Measurements from ENCODE around the gene KCNMA1. TPM values are rescaled to one million over a fixed set of nuclear protein-coding genes. Genes with fewer than 3 reads are reported as not detected.
A peak's percentile ranks its signal among the peaks of the same experiment; 100 is the strongest.

Gene KCNMA1
- polyA plus RNA-seq, 1 donor from 2014 or later, result 60.8 TPM

DNA sequence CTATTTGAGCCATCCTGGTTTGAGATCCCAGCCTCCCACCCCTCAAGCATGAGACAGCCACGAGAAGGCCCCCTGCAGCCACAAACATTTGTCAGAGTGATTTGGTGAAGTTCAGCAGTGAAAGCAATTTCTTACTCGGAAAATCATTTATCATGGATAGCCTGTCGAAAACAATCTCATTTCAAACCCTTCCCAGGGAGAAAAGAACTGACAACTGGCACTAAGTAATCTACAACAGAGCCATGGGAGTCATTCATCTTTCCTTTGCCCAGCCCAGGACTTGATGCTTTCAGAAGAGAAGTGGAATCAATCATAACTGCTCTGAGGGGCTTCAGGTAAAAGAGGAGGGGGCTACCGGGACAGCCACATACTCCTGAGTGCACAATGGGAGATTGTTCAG is 411.2 kb downstream of the KCNMA1 start:
- no peaks in the 10 kb centered on the region for H3K9me2 ChIP-seq (ENCODE audit: insufficient read depth, low read length)
- no peaks in the 10 kb centered on the region for H3K27me3 ChIP-seq (ENCODE audit: insufficient read depth, low read depth, low read length)
- H4K20me1 ChIP-seq (ENCODE audit: insufficient read depth), result no peaks in the 10 kb centered on the region
- H3K27ac ChIP-seq (ENCODE audit: low read length), result peak overlapping the region; percentile 86
- H3F3A ChIP-seq (ENCODE audit: insufficient read depth, low read length, poor library complexity, severe bottlenecking), result no peaks in the 10 kb centered on the region
- peak; percentile 21 for TF ChIP-seq SMC3 (conservative IDR thresholded peaks at IDR 0.05; ENCODE audit: poor library complexity)
- peak; percentile 69 for TF ChIP-seq POLR2AphosphoS5 (IDR thresholded peaks at IDR 0.05)
- TF ChIP-seq, protein P1, sequence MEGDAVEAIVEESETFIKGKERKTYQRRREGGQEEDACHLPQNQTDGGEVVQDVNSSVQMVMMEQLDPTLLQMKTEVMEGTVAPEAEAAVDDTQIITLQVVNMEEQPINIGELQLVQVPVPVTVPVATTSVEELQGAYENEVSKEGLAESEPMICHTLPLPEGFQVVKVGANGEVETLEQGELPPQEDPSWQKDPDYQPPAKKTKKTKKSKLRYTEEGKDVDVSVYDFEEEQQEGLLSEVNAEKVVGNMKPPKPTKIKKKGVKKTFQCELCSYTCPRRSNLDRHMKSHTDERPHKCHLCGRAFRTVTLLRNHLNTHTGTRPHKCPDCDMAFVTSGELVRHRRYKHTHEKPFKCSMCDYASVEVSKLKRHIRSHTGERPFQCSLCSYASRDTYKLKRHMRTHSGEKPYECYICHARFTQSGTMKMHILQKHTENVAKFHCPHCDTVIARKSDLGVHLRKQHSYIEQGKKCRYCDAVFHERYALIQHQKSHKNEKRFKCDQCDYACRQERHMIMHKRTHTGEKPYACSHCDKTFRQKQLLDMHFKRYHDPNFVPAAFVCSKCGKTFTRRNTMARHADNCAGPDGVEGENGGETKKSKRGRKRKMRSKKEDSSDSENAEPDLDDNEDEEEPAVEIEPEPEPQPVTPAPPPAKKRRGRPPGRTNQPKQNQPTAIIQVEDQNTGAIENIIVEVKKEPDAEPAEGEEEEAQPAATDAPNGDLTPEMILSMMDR (IDR thresholded peaks at IDR 0.05; ENCODE audit: poor library complexity, severe bottlenecking), result no peak
- TF ChIP-seq, protein P2, sequence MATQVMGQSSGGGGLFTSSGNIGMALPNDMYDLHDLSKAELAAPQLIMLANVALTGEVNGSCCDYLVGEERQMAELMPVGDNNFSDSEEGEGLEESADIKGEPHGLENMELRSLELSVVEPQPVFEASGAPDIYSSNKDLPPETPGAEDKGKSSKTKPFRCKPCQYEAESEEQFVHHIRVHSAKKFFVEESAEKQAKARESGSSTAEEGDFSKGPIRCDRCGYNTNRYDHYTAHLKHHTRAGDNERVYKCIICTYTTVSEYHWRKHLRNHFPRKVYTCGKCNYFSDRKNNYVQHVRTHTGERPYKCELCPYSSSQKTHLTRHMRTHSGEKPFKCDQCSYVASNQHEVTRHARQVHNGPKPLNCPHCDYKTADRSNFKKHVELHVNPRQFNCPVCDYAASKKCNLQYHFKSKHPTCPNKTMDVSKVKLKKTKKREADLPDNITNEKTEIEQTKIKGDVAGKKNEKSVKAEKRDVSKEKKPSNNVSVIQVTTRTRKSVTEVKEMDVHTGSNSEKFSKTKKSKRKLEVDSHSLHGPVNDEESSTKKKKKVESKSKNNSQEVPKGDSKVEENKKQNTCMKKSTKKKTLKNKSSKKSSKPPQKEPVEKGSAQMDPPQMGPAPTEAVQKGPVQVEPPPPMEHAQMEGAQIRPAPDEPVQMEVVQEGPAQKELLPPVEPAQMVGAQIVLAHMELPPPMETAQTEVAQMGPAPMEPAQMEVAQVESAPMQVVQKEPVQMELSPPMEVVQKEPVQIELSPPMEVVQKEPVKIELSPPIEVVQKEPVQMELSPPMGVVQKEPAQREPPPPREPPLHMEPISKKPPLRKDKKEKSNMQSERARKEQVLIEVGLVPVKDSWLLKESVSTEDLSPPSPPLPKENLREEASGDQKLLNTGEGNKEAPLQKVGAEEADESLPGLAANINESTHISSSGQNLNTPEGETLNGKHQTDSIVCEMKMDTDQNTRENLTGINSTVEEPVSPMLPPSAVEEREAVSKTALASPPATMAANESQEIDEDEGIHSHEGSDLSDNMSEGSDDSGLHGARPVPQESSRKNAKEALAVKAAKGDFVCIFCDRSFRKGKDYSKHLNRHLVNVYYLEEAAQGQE (IDR thresholded peaks at IDR 0.05; ENCODE audit: borderline replicate concordance), result peak; percentile 75
- TF ChIP-seq RAD21 (conservative IDR thresholded peaks at IDR 0.05), result peak; percentile 15
- TF ChIP-seq MXI1 (conservative IDR thresholded peaks at IDR 0.05; ENCODE audit: poor library complexity, severe bottlenecking), result no peak
- TF ChIP-seq EZH2 (IDR thresholded peaks at IDR 0.05; ENCODE audit: borderline replicate concordance, insufficient read depth, low read length, poor library complexity, severe bottlenecking), result no peak
- no peak for TF ChIP-seq TAF1 (IDR thresholded peaks at IDR 0.05; ENCODE audit: low read depth)
- peak; percentile 93 for TF ChIP-seq EP300 (conservative IDR thresholded peaks at IDR 0.05; ENCODE audit: poor library complexity, severe bottlenecking)
- H3K9ac ChIP-seq (ENCODE audit: low read length), result peak overlapping the region; percentile 53
- peak overlapping the region; percentile 36 for H3K4me2 ChIP-seq (ENCODE audit: low read length)
- H3K4me3 ChIP-seq (ENCODE audit: low read length), result peak overlapping the region; percentile 44
- H3K79me2 ChIP-seq (replicated peaks; ENCODE audit: insufficient read depth, low read length), result no peaks in the 10 kb centered on the region
- H2AFZ ChIP-seq (ENCODE audit: low read depth, low read length), result no peak overlapping the region
- H3K36me3 ChIP-seq (ENCODE audit: insufficient read depth, low read length), result no peaks in the 10 kb centered on the region
- H3K9me3 ChIP-seq (ENCODE audit: low read length), result no peaks in the 10 kb centered on the region

DNA sequence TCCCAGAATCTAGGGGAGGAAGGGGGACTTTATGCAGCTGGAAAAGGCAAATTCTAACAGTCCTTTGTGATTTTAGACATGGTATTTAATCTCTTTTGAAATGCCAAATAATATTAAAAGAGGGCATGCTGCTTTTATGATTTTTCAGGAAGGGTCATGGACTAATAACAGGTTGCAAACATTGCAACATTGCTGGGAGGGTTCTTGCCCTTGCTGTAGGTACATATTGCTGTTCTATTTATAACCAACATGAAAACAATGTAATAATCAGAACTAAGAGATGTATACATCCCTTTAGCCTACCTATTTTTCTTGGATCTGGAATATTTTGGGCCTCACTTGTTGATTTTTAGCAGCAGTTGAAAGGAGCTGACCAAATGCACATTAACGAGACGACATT is 411.6 kb downstream of the KCNMA1 start:
- Histone ChIP-seq H3K9ac (ENCODE audit: low read length) (peak overlapping the region; percentile 53), H3K9me2 (ENCODE audit: insufficient read depth, low read length) (no peaks in the 10 kb centered on the region), H4K20me1 (ENCODE audit: insufficient read depth) (no peaks in the 10 kb centered on the region), H3K9me3 (ENCODE audit: low read length) (no peaks in the 10 kb centered on the region), H3K27me3 (ENCODE audit: insufficient read depth, low read depth, low read length) (no peaks in the 10 kb centered on the region), H3K79me2 (replicated peaks; ENCODE audit: insufficient read depth, low read length) (no peaks in the 10 kb centered on the region), H3K4me2 (ENCODE audit: low read length) (peak overlapping the region; percentile 36), H3K36me3 (ENCODE audit: insufficient read depth, low read length) (no peaks in the 10 kb centered on the region), H2AFZ (ENCODE audit: low read depth, low read length) (no peak overlapping the region), H3K27ac (ENCODE audit: low read length) (peak overlapping the region; percentile 86), H3K4me3 (ENCODE audit: low read length) (peak overlapping the region; percentile 44), H3F3A (ENCODE audit: insufficient read depth, low read length, poor library complexity, severe bottlenecking) (no peaks in the 10 kb centered on the region)
- TF ChIP-seq RAD21 (conservative IDR thresholded peaks at IDR 0.05), result no peak
- TF ChIP-seq SMC3 (conservative IDR thresholded peaks at IDR 0.05; ENCODE audit: poor library complexity), result no peak
- TF ChIP-seq, protein P2 (IDR thresholded peaks at IDR 0.05; ENCODE audit: borderline replicate concordance), result no peak
- TF ChIP-seq, protein P1 (IDR thresholded peaks at IDR 0.05; ENCODE audit: poor library complexity, severe bottlenecking), result no peak
- no peak for TF ChIP-seq POLR2AphosphoS5 (IDR thresholded peaks at IDR 0.05)
- TF ChIP-seq EZH2 (IDR thresholded peaks at IDR 0.05; ENCODE audit: borderline replicate concordance, insufficient read depth, low read length, poor library complexity, severe bottlenecking), result no peak
- no peak for TF ChIP-seq MXI1 (conservative IDR thresholded peaks at IDR 0.05; ENCODE audit: poor library complexity, severe bottlenecking)
- no peak for TF ChIP-seq EP300 (conservative IDR thresholded peaks at IDR 0.05; ENCODE audit: poor library complexity, severe bottlenecking)
- no peak for TF ChIP-seq TAF1 (IDR thresholded peaks at IDR 0.05; ENCODE audit: low read depth)

Data from neural cell (in vitro differentiated cells).